Aorta (tissue), 5 donors: ENCODE measurements around the gene TCOF1. TPM values are rescaled to one million over a fixed set of nuclear protein-coding genes. Genes with fewer than 3 reads are reported as not detected.
A peak's percentile ranks its signal among the peaks of the same experiment; 100 is the strongest.

ENCODE experiments used
- ATAC-seq: fragments of 200-7000 bp; cut with Tn5 transposase; one replicate; pipeline ENCODE4 v1.9.1; 2022; ENCODE audit warnings: moderate library complexity; ENCODE audit not compliant: low FRiP score
- DNase-seq, 2 donors: peaks; one replicate each; pipeline ENCODE4 v3.0.0-alpha.2; 2020
- H3K27ac ChIP-seq, 2 donors: one replicate each; pipeline ENCODE4 v1.5.1; 2013; ENCODE audit warnings: low read length in 2 of 2, mild to moderate bottlenecking in 2 of 2, moderate library complexity in 2 of 2, control low read depth in 1 of 2, inconsistent platforms in 1 of 2, low read depth in 1 of 2
- H3K27me3 ChIP-seq, 2 donors: one replicate each; pipeline ENCODE4 v1.6.1; 2013; ENCODE audit warnings: control low read depth in 1 of 2, low read length in 1 of 2, mild to moderate bottlenecking in 1 of 2, moderate library complexity in 1 of 2; ENCODE audit not compliant: insufficient read depth in 2 of 2, control insufficient read depth in 1 of 2
- H3K36me3 ChIP-seq, 2 donors: one replicate each; pipeline ENCODE4 v1.6.1; 2013; ENCODE audit warnings: control low read depth in 1 of 2, low read length in 1 of 2, mild to moderate bottlenecking in 1 of 2; ENCODE audit not compliant: insufficient read depth in 2 of 2, control insufficient read depth in 1 of 2
- H3K4me1 ChIP-seq, 2 donors: one replicate each; pipeline ENCODE4 v1.6.1; 2013; ENCODE audit warnings: low read length in 2 of 2, control low read depth in 1 of 2, mild to moderate bottlenecking in 1 of 2, moderate library complexity in 1 of 2; ENCODE audit not compliant: insufficient read depth in 2 of 2, control insufficient read depth in 1 of 2
- H3K4me3 ChIP-seq, 2 donors: one replicate each; pipeline ENCODE4 v1.5.1; 2013; ENCODE audit warnings: low read length in 2 of 2, control low read depth in 1 of 2, mild to moderate bottlenecking in 1 of 2
- H3K9me3 ChIP-seq: one replicate; pipeline ENCODE4 v1.6.1; 2013; ENCODE audit warnings: mild to moderate bottlenecking, low read length; ENCODE audit not compliant: control insufficient read depth
- WGBS, 2 donors: extraction: QIAGEN DNeasy Blood & Tissue Kit; methylation state at CpG; one replicate each; pipeline ENCODE4 v1.1.7; 2013; 5-methylcytosine and 5-hydroxymethylcytosine counted together
- intact Hi-C, 2 donors: fragments of 100-400 bp; cut with DNase I; formaldehyde crosslinking; loops; one replicate each; pipeline versions ENCODE4 v1.14.2 to v1.15.0; 2022
- polyA plus RNA-seq, 2 donors: library from polyadenylated mRNA; stranded (reverse); fragments of 200-250 nt; gene quantifications; one replicate each; pipeline ENCODE4 v1.2.3, GENCODE V29; 2013
- total RNA-seq, 2 donors: library from RNA; stranded (reverse); fragmentation: NEBNext Ultra II Directional; extraction: Animal tissue kit (Norgen Biotek cat#: 25700); gene quantifications; one replicate each; pipeline ENCODE4 v1.2.1, GENCODE V29; 2021
- donor health status: healthy with polysubstance abuse.
- donor health status: Bipolar disorder and iron deficiency.
- donor health status: DM: no; HTN: no; CAD: no.
- donor health status: DM: no; HTN: no; CAD: no.
- donor health status: DM: yes; HTN: yes; CAD: no.

TCOF1 gene
- total and polyA plus RNA-seq, 4 donors, result 8.0 to 31.9 (median 27.0) TPM

GRCh38 chr5:150402229-150402773 lies 44.8 kb downstream of the TCOF1 start:
- Histone ChIP-seq H3K27ac (no peak overlapping the region), H3K36me3 (peaks cover 0 to 5% of the 10 kb centered on the region in 2 donors), H3K9me3 (no peaks in the 10 kb centered on the region), H3K27me3 (no peaks in the 10 kb centered on the region), H3K4me1 (no peaks in the 10 kb centered on the region), H3K4me3 (no peak overlapping the region)
- intact Hi-C loops, result no loop called here
- no peak for ATAC-seq
- 78 to 86% methylated on average over 4 of the region's 4 CpGs for WGBS, 2 donors
- DNase-seq, result peak in 1 of 2 donors; percentile 28

- Histone ChIP-seq H3K4me3 (no peak overlapping the region), H3K9me3 (no peaks in the 10 kb centered on the region), H3K4me1 (no peaks in the 10 kb centered on the region), H3K27me3 (no peaks in the 10 kb centered on the region), H3K36me3 (peaks cover 0 to 5% of the 10 kb centered on the region in 2 donors), H3K27ac (no peak overlapping the region)
- 93 to 95% methylated on average over 12 of the region's 12 CpGs for WGBS, 2 donors
- DNase-seq, result no peak
- intact Hi-C loops, result no loop called here
- ATAC-seq, result no peak
These were observed 45.4 kb downstream of the TCOF1 start for GRCh38 chr5:150402901-150403342.

- WGBS, 2 donors, result 93 to 94% methylated on average over 5 of the region's 5 CpGs
- DNase-seq (no peak), ATAC-seq (no peak)
- no peaks in the 10 kb centered on the region for H3K27me3 ChIP-seq
- peaks cover 0 to 4% of the 10 kb centered on the region in 2 donors for H3K36me3 ChIP-seq
- H3K27ac ChIP-seq, result no peak overlapping the region
- intact Hi-C loops, result no loop called here
- H3K4me1 ChIP-seq, result no peaks in the 10 kb centered on the region
- no peaks in the 10 kb centered on the region for H3K9me3 ChIP-seq
- H3K4me3 ChIP-seq, result no peak overlapping the region
These were observed 46.6 kb downstream of the TCOF1 start for GRCh38 chr5:150404121-150404520.

- Histone ChIP-seq H3K27me3 (no peaks in the 10 kb centered on the region), H3K27ac (no peak overlapping the region), H3K4me3 (no peak overlapping the region), H3K36me3 (peaks cover 0 to 4% of the 10 kb centered on the region in 2 donors), H3K9me3 (no peaks in the 10 kb centered on the region), H3K4me1 (no peaks in the 10 kb centered on the region)
- DNase-seq, result no peak
- no peak for ATAC-seq
- intact Hi-C loops, result no loop called here
- WGBS, 2 donors, result 91 to 94% methylated on average over 10 of the region's 10 CpGs
These were observed 47.0 kb downstream of the TCOF1 start for GRCh38 chr5:150404535-150404934.

- H3K9me3 ChIP-seq, result no peaks in the 10 kb centered on the region
- DNase-seq (peak in 1 of 2 donors; percentile 29), ATAC-seq (no peak)
- H3K27me3 ChIP-seq, result no peaks in the 10 kb centered on the region
- 79 to 84% methylated on average over 9 of the region's 9 CpGs for whole genome bisulfite sequencing, 2 donors
- intact Hi-C loops, result no loop called here
- no peak overlapping the region for H3K4me3 ChIP-seq
- peaks cover 0 to 2% of the 10 kb centered on the region in 2 donors for H3K36me3 ChIP-seq
- no peaks in the 10 kb centered on the region for H3K4me1 ChIP-seq
- no peak overlapping the region for H3K27ac ChIP-seq
These were observed 47.7 kb downstream of the TCOF1 start for GRCh38 chr5:150404941-150405816.

- H3K4me3 ChIP-seq, result no peak overlapping the region
- H3K27me3 ChIP-seq, result no peaks in the 10 kb centered on the region
- ATAC-seq (no peak), DNase-seq (no peak)
- no peaks in the 10 kb centered on the region for H3K4me1 ChIP-seq
- H3K36me3 ChIP-seq, result no peaks in the 10 kb centered on the region
- no peak overlapping the region for H3K27ac ChIP-seq
- WGBS, 2 donors, result 74 to 79% methylated on average over 4 of the region's 4 CpGs
- no peaks in the 10 kb centered on the region for H3K9me3 ChIP-seq
- intact Hi-C loops, result no loop called here
These were observed 48.7 kb downstream of the TCOF1 start for GRCh38 chr5:150406103-150406722.

GRCh38 chr5:150406723-150407095 lies 49.2 kb downstream of the TCOF1 start:
- H3K27ac ChIP-seq, result no peak overlapping the region
- no peaks in the 10 kb centered on the region for H3K9me3 ChIP-seq
- WGBS, 2 donors, result 74% methylated on average over 10 of the region's 10 CpGs
- no peaks in the 10 kb centered on the region for H3K4me1 ChIP-seq
- no peaks in the 10 kb centered on the region for H3K36me3 ChIP-seq
- ATAC-seq (no peak), DNase-seq (peak in 1 of 2 donors; percentile 33)
- intact Hi-C loops, result no loop called here
- H3K4me3 ChIP-seq, result no peak overlapping the region
- H3K27me3 ChIP-seq, result no peaks in the 10 kb centered on the region

GRCh38 chr5:150407096-150407720 lies 49.7 kb downstream of the TCOF1 start:
- no peaks in the 10 kb centered on the region for H3K9me3 ChIP-seq
- no peaks in the 10 kb centered on the region for H3K27me3 ChIP-seq
- ATAC-seq (no peak), DNase-seq (no peak)
- no peak overlapping the region for H3K4me3 ChIP-seq
- WGBS, 2 donors, result 80 to 82% methylated on average over 13 of the region's 13 CpGs
- intact Hi-C loops, result no loop called here
- no peaks in the 10 kb centered on the region for H3K4me1 ChIP-seq
- H3K36me3 ChIP-seq, result no peaks in the 10 kb centered on the region
- H3K27ac ChIP-seq, result no peak overlapping the region
